Stimulated activated CD4-positive, alpha-beta T cell treated with anti-CD3 and anti-CD28 coated beads, Interleukin-1b, Interleukin-23, amount 100 ng/mL, for 4 hours (primary cell): Measurements from ENCODE around the gene TFEB.

Source experiments
- DNase-seq, 2 donors: peaks; one replicate each; pipeline ENCODE4 v3.0.0-alpha.2; 2020; ENCODE audit warnings: low read depth in 2 of 2

Gene TFEB

DNA sequence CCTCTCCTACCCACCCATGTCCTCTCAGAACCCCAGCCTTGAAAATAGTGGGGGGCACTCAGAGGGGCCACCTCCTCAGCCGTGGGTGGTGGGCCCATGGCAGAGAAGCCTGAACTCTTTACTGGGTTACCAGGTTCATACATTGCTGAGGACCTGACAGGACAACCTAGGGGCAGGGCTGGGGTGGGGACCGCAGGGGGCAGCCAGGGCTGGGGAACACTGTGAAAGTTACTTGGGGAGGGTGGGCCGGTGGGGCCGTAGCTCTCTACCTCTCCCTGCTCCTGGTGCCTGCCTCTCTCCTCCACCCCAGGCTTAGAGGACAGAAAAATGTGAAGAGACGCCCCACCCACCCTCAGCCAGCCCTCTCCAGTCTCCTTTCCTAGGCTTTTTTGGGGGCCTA is 81.7 kb downstream of the TFEB start:
- DNase-seq: no peak

DNA sequence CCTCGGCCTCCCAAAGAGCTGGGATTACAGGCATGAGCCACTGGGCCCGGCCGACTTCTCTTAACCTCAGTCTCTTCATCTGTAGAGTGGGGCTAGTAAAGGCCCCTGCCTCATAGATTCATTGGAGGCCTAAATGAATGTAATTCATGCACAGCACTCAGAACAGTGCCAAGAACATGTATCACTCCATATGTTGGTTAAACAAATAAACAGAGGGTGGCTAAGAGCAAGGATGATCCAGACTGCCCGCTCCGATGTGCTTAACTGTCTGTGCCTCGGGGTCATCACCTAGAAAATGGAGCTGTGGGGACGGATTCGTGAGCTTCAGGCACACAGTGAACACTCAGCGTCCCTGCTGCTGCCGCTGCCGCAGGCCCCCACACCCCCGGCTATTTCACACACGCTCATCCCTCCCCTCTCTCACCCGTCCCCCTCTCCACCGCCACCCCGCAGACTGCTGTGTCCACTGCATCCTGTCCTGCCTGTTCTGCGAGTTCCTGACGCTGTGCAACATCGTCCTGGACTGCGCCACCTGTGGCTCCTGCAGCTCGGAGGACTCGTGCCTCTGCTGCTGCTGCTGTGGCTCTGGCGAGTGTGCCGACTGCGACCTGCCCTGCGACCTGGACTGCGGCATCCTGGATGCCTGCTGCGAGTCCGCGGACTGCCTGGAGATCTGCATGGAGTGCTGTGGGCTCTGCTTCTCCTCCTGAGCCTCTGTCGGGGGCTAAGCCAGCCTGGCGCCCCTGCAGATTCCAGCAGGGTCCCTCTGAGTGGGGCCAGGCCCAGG is 82.3 kb downstream of the TFEB start:
- DNase-seq: no peak

DNA sequence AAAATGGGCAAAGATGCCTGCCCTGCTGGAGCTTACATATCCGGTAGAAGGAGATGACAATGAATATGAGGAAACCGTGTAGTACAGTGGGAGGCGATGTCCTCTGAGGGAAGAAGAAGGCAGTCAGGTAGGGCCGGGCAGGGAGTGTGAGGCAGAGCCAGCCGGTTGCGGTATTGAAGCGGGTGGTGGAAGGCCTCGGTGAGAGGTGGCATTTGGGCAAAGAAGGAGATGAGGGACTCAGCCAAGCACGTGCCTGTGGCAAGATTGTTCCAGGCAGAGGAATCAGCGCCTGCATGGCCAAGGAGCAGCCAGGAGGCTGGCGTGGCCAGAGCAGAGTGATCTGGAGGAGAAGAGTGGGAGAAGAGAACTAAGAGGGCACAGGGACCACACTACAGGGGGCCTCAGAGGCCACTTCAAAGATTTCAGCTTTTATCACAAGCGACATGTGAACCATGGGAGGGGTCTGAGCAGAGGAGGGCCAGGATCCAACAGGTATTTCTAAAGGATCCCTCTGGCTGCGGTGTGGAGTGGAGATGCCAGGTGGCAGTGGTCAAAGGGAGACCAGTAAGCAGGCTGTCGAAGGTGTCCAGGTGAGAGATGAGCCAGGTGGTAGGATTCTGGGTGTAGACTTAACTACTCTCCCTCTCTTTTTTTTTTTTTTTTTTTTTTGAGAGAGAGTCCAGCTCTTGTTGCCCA is 83.3 kb downstream of the TFEB start:
- no peak for DNase-seq

DNA sequence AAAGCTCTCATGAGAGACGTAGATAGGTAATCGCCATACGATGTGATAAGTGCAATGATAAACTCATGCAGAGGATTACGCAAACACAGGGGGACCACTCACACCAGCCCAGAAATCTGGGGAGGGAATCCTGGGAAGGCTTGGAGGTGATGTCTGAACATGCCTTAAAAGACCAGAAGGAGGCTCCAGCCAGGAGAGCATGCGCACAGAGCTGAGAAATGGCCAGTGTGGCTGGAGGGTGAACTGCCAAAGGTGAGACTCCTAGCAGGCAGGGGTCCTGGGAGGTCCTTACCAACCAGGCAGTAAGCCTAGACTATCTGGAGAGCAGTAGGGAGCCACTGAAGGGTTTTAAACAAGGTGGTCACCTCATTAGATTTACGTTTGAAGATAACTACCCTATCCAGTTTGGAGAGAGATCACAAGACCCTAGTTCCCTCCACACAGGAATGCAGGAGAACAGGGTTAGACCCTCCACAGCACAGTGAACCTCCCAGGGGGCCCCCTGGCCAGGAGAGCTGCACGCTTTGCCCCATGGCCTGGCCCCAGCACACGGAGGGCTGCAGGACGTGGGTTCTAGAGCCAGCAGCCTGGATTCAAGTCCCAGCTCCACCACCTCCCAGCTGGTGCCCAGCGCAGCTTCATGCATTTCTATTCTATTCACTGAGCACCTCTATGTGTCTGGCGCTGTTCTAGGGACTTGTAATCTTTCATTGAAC is 84.0 kb downstream of the TFEB start:
- no peak for DNase-seq

DNA sequence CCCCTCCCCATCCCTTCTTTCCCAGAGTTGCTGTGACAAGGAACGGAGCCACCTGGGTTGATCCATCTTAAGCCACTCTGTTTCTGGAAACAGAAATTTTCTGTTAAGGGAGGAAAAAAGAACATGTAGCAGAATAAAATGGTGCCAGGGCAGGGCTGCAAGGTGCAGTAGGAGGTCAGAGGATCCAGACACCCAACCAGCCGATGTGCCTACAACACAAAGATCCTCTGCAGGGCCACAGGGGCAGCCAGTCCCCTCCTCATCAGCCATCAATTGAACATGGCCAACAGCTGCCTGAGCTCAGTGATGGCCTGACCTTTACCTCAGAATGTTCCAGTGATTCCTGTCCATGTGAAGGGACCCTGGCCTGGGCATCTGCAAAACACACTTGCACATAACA is 85.3 kb downstream of the TFEB start:
- no peak for DNase-seq

DNA sequence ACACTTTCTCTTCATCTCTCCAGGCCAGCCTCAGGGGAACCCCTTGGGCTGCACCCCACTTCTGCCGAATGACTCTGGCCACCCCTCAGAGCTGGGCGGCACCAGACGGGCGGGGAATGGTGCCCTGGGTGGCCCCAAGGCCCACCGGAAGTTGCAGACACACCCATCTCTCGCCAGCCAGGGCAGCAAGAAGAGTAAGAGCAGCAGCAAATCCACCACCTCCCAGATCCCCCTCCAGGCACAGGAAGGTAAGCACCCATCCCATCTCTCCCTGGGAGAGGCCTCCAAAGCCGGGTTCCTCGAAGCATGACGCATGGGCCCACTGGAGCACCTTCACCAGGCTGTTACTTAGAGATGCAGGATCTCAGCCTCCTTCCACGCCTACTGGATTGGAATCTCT is 85.8 kb downstream of the TFEB start:
- no peak for DNase-seq

GRCh38 chr6:41648921-41649320 is 86.5 kb downstream of the TFEB start:
- DNase-seq: no peak

- no peak for DNase-seq
These were observed 87.3 kb downstream of the TFEB start for GRCh38 chr6:41648070-41648585.

DNA sequence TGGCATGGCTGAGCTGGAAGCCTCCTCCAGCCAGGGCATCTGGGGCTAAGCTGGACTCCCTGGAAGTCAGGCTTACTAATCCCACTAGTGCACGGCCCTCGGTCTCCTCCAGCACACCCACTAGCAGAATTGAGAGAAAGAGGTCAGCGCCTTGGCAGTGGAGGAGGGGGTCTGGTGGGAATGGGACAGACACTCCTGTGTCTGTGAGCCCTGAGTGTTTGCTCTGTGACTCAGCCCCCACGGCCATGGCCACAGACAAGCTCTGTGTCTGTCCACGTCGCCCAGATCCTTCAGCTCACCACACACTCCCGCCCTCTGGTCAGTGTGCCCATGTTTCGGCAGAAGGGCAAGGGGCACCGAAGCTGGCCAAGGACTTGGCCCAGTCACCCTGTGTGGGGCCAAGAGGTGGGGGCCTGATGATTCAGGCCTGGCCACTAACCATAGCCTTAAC is 88.3 kb downstream of the TFEB start:
- no peak for DNase-seq

DNA sequence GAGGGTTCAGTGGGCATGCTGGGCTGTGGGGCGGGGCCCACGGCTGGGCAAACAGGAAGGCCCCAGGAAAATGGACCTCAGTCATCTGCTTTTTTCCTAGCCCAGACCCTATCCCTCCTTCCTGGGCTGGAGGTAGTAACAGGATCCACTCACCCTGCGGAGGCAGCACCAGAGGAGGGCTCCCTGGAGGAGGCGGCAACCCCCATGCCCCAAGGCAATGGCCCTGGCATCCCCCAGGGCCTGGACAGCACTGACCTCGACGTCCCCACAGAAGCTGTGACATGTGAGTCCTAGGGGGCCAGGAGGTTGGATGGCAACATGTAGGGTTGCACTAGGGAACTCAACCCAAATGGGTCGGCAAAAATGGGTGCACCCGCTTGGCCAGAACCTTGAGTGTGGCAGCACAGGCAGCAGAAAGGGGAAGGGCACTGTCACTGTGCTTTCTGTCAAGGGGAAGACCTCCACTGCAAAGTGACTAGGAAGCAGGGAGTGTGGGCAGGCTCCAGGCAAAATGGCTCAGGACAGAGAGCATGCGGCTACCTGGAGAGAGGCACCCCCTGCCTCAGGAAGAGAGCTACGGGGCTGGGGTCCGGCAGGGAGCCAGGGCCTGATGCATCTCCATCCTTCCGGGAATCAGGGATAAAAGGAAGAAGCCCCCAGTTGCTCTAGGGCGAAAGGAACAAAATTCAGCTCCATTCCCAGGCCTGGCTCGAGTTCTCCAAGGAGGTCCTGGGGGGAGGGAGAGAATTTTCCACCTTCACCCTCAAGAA is 89.2 kb downstream of the TFEB start:
- DNase-seq: no peak

DNA sequence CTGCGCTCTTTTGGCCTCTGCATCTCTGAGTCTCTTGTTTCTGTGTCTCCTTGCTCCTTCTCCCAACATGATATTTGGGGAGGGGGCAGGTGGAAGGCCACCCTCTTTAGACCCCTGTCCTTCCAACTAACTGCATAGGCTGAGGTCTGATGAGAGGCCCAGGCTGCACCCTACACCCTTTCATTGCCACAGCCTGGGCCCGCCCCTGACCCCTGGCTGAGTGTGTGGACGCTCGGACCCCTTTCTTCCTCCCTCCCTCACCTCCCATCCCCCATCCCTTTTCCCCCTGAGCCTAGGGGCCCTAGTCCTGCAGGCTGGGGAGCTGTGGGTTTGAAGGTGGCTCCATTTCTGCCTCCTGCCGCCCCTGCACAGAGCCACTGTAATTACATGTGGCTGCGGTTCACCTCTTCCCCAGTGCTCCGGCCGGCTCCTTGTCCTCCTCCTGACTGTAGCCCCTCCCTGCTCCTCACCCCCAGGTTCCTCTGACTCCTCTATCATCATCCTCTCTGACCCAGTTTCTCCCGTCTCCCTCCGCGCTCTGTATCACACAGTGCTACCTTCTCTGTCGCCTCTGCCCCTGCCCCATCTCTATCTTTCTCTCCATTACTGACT is 90.3 kb downstream of the TFEB start:
- DNase-seq: no peak

DNA sequence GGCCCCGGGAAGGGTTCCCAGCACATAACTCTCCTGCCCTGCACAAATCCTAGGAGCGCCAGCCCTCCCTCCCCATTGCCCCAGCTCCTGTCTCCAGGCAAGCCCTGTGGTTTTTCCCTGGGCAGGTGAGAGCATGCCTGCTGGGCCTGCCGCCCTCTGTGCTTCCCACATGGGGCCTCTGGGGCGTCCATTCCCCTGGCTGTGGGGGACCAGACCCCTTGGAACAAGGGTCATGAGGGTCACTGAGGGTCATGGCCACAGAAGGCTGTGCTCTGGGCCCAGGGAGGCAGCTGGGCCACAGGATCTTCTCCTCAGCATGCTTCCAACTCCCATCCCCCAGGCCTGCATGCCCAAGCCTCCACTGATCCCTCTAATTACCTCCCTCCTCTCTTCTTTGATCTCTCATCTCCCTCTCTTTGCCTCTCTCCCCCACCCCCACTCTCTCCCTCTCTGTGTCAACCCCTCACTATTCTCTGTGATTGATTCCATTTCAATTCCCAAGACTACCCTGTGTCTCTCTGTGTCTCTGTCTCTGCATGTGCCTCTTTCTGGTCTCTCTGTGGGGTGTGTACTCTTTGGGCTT is 91.0 kb downstream of the TFEB start:
- DNase-seq: no peak

GRCh38 chr6:41643899-41644269 is 91.5 kb downstream of the TFEB start:
- DNase-seq: no peak

DNA sequence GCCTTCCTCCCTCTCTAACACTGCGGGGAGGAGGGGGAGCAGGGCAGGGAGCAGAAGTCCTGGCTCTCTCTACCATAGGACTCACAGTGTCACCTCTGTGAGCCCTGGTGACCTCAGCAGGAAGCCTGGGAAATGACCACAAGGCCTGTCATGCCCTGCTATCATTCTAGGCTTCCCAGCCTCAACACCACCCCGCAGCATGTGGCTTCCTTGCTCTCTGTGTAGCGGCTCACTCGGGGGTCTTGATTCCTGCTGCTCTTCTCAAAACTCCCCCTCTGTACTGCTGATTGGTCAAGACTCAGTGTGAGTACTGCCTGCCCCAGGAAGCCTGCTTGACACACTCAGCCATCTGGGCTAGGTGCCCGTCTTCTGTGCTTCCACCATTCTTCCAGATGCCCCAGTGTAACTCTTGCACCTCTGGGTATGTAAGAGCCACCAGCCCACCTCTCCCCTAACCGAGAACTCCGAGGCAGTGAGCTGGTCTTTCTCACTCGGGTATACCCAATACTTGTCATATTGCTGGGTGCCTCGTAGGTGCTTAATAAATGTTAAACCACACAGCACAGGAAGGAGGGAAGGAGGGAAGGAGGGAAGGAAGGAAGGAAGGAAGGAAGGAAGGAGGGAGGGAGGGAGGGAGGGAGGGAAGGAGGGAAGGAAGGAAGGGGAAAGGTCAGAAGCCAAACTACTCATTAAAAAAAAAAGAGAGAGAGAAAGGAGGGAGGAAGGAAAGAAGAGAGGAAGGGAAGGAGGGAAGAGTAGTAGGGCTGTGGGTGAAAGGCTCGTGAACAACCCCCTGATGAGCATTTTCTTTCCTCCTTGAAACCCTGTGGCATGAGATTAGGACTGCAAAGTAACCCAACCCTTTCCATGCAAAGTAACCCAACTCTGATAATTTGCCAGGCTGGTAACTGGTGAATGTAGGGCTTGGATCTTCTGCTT is 92.2 kb downstream of the TFEB start:
- DNase-seq: no peak

DNA sequence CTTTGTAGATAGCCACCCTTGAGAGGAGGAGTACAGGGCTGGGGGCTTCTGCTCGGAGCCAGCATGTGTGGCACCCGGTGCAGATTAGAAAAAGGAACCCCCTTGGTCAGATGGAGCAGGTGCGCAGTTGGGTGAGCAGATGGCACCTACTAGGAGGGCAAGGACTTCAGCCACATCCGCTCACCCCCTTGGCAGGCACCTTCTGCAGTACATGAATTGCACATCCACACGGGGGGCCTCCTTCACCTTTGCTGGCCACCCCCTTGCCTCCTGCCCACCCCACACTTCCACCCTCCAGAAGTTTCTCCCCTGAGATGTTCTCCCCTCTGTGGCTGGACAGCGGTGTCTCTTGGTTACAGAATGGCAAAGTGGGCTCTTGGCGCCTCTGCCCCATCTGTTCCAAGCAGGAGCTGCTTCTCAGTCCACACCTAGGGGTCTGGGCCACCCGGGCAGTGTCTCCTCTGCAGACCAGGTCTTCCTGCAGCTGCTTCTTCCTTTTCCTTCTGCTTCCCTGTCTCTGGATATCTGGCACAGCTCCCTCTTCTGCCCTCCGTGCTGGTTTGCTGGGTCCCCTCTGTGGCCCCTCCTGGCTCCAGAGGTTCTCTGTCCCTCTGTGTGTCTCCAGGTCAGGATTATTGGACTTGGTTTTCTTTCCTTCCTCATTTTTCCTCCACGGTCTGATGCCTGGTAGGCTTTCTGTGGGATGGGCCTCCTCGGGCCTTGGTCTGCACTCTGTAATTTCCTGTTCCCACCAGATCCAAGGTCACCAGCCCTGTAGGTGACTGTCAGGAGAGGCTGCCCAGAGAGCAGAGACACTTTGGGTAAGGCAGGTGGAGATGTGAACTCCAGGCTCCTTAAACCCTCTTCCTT is 93.1 kb downstream of the TFEB start:
- no peak for DNase-seq

DNA sequence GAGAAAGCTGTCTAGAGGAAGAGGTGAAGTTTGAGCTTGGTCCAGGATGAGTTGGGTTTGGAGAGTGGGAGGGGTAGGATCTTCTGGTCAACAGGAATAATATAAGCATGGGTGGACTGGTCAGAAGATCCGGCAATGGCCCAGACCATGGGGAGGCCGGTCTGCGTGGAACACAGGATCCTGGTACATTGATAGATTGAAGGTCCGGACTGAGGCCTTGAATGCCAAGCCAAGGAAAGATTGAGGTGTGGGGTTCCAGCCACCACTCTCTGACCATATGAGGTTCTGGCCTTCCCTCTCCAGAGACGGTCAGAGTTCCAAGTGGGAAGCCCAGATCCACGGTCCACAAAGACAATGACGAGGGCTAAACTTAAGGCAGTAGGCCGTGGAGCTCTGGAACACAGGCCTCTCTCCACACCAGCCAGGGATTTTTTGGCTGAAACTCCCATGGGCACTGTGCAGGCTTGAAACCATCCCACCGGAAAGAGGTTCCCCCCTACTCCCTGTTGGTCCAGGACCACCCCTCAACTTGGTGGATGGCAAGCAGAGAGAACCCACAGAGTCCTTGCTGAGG is 94.0 kb downstream of the TFEB start:
- DNase-seq: no peak

DNA sequence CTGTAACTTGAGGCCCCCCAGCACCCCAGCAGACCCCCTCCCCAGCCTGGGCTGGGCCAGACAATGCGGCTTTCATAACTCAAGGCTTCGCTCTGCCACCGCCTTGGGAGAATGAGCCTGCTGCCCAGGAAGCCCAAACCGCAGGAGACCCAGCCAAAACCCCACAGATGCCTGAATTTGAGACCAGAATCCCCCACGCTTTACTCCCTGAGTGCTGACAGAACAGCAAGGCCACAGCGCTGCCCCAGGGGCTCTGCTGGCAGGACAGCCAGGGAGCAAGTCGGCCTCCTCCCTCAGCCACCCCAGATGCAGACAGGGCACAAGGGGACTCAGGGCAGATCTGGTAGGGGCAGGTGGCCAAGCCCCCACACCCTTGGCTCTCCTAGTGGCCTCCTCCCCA is 95.0 kb downstream of the TFEB start:
- no peak for DNase-seq

DNA sequence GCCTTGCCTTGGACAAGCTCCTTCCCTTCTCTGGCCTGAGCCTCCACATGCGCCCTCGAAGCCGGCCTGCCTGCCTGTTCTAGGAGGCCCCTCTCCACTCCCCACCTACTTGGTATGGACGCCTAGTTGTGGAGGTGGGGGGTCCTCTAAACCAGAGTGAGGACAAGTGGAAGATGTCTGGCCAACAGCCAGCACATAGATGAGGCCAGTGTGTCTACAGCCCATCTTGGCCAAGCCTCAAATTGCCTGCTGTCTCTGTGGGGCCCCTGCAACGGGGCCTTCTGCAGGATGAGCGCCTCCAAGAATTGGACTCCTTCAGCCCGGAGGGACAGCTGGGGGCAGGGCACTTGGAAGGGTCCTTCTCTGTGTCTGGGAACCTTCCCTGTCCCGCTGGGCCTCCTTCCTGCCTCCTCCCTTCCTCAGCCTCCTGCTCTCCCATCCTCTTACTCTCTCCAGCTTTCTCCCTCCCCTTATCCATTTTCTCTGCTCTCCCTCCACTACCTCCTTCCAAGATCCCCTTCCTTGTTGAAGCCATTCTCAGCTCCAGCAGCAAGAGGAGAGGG is 95.5 kb downstream of the TFEB start:
- DNase-seq: no peak
